Stimulated activated CD8-positive, alpha-beta memory T cell treated with anti-CD3 and anti-CD28 coated beads, Interleukin-2, amount 100 ng/mL, for 48 hours (primary cell): ENCODE measurements around the gene STOM.

Experiments used
- DNase-seq, 2 donors: peaks; one replicate each; pipeline ENCODE4 v3.0.0-alpha.2; 2020; ENCODE audit warnings: low read depth in 2 of 2

The STOM gene

DNA sequence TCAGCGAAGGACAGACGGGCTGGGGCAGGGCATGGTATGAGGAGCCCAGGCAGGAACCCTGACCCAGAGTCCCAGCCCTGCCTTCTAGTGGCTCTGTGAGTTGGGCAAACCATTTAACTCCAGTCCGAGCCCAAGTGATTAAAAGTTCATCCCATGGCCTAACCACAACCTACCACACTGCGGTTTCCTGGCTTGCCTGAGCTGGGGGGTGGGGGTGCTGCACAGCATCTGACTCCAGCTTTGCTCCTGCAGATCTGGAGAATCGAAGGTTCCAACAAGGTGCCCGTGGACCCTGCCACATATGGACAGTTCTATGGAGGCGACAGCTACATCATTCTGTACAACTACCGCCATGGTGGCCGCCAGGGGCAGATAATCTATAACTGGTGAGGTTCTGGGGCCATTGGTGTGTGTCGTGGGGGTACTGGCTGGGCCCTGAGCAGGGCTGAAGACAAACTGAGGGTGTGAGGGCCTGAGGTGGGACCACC lies 49.0 kb downstream of the STOM start:
- DNase-seq = no peak

DNA sequence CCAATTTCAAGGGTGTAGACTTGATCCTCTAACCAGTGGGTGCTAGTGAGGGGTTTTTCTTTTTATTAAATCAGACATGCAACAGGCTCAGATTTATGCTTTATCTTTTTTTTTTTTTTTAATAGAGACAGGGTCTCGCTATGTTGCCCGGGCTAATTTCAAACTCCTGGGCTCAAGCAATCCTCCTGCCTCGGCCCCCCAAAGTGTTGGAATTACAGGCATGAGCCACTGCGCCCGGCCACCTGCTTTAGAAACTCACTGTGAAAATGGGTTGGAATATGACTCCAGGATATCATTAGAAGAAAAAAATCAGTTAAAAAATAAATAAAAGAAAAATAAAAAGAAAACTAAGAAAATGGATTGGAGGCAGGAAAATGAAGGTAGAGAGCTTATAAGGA lies 50.7 kb downstream of the STOM start:
- no peak for DNase-seq

DNA sequence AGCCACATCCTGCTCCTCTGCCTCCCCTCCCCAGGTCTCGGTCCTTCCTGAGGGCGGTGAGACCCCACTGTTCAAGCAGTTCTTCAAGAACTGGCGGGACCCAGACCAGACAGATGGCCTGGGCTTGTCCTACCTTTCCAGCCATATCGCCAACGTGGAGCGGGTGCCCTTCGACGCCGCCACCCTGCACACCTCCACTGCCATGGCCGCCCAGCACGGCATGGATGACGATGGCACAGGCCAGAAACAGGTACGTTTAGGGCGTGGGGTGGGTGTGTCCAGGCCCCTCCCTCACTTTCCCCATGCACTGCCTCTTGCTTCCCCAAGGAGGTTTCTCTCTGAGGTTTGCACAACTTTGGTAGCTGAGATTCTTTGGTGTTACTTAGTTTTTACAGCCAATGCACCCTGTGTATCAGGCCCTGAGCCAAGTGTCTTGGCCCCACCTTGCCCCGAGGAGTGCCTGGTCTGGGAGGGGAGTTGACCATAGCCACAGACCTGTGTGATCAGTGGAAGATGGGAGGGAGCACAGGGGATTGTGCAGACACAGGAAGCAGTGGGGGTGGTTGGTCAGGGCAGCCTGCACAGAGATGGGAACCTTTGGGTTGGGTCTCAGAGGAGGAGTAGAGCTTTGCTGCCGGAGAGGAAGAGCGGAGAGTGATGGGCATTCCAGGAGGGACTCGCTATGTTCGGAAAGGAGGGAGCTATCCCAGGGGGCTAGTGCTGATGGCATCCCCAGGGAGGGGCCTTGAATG lies 51.2 kb downstream of the STOM start:
- DNase-seq = no peak

- DNase-seq = no peak
Measured at GRCh38 chr9:121317737-121318630, 52.1 kb downstream of the STOM start.

DNA sequence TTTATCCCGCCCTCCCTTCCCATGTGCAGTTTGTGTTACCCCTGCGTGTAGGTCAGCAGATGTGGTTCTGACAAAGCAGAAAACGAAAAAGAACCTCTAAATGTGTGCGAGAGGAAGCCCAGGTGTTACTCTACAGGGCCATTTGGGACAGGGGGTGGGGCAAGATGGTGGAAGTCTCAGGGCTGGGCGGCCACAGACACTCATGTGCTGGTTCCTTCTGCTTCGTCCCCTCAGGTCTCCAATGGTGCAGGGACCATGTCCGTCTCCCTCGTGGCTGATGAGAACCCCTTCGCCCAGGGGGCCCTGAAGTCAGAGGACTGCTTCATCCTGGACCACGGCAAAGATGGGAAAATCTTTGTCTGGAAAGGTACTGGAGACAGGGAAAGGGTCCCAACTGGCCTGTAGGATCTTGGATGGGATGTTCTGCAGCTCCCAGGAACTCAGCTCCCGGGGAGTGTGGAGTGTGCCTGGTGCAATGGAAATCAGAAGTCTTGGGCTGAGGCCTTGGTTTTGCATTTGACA lies 53.1 kb downstream of the STOM start:
- DNase-seq = no peak

DNA sequence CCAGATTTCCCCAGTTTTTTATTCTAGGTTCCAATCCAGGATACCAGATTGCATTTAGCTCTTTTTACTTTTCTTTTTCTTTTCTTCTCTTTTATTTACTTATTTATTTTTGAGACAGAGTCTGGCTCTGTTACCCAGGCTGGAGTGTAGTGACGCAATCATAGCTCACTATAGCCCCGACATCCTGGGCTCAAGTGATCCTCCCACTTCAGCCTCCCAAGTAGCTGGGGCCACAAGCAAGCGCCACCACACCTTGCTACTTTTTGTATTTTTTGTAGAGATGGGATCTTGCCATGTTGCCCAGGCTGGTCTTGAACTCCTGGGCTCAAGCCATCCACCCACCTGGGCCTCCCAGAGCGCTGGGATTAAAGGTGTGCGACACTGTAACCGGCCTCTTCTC lies 53.7 kb downstream of the STOM start:
- DNase-seq = no peak

DNA sequence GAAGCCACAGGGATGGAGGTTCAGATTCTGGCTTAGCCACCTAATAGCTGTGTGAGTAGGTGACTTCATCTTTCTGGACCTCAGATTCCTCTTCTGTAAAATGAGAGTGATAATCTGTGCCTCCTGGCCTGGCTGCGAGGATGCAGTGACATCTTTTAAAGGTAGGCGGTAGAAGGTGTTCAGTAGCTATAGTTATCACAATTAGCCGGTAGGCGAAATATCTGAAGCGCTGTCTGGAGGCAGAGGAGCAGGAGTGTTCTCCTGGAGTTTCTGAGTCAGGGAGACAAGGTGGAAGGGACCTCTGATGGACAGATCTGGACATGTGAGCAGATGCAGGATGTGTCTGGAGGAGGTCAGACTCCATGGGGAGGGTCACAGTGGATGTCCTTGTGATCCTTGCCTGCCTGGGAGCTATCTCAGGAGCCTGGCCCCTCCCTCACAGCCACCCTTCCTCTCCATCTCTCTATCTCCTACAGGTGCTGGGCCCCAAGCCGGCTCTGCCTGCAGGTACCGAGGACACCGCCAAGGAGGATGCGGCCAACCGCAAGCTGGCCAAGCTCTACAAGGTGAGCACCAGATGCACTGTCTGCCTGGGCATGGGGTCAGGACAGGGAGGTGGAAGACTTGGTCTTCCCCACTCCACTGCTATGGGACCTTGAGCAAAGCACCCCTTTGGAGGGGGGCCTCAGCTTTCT lies 56.4 kb downstream of the STOM start:
- no peak for DNase-seq

DNA sequence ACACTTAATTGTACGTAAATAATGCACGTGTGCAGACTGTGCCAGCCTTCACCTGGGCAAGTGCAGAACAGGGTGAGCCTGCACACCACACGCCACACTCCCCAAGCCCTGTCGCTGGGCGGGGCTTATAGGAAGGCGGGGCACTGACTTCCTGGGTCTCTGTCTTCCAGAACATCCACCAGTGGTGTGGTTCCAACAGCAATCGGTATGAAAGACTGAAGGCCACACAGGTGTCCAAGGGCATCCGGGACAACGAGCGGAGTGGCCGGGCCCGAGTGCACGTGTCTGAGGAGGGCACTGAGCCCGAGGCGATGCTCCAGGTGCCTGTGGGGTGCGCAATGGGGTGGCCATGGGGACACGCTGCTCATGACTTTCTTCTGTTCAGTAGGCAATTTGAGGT lies 57.9 kb downstream of the STOM start:
- no peak for DNase-seq

GRCh38 chr9:121310571-121310970 lies 59.5 kb downstream of the STOM start:
- DNase-seq = no peak

- no peak for DNase-seq
Measured at GRCh38 chr9:121309833-121310425, 60.1 kb downstream of the STOM start.

DNA sequence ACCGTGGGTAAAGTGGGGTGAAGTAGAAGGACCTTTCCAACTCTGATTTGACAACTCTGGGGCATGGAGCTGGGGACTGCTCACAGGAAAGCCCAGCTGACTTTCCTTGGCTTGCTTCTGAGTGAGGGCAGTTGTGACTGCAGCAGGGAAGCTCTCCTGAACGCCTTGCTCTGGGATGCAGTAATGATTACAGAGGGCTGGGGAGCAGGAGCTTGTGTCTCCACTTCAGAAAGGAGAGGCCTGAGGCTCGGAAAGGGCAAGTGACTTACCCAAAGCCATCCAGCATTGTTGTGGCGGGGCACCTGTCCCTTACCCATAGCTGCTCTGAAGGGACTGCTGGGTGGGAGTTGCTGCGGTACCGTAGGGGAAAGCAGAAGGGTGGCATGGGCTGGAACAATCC lies 60.9 kb downstream of the STOM start:
- no peak for DNase-seq

DNA sequence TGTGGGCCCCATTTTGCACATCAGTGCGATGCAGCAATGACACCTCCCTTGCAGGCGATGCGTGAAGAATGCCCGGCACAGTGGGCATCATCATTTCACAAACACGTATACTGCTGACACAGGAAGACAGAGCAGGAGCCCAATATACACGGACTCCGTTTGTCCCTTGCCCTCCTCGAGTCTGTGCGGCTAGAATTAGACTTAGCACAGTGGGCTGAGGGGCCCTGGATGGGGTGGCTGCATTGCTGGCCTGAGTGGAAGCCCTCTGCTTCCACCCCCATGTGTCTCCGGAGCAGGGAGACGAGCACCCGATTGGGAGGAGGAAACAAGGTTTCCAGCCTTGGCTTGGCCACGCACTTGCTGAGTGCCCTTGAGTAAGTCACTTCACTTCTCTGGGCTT lies 61.3 kb downstream of the STOM start:
- no peak for DNase-seq

DNA sequence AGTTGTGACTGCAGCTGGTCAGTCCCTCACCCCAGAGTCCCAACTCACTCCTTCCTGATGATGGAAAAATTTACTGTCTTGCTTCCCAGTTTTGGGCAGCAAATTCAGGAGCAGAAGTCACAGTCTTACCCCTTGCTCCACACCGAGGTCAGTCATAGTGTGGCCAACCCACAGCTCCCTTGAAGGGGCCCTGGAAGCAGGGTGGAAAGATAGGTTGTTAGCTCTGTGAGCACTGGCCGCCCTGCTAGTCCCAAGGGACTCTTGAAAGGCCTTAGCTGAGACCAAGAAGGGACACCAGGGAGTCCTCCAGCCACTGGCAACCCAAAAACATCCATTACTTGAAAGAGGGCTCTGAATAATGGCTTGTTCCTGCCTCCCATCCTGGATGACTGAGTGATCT lies 62.1 kb downstream of the STOM start:
- DNase-seq = no peak

DNA sequence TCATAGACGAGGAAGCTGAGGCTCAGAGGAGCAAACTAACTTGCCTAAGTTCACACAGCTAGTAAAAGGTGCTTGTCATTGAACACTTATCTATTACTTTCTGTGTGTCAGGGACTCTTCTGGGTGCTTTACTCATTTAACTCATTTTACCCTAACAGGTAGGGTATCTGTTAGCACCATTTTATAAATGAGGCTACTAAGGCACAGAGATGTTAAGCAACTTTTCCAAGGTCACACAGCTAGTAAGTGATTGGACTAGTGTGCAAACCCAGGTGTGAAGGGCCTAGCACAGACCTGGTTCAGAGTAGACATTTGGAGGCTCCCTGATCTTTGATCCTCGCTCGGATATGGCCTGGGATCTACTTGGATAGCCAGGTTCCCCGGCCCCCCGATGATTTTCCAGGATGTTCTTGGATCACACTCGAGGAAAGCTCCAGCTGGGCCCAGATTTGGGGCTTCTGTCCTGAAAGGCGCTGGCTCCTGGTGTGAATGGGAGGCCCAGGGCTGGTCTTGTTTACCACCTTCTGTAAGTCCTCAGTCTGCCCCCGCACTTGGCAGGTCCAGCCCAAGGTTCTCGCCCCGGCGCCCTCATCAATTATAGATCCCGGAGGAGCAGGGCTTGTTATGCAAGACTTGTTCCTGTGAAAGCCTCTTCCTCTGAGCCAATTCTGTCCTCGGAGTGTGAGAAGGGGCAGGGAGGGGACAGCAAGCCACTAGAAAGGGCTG lies 64.6 kb downstream of the STOM start:
- no peak for DNase-seq

DNA sequence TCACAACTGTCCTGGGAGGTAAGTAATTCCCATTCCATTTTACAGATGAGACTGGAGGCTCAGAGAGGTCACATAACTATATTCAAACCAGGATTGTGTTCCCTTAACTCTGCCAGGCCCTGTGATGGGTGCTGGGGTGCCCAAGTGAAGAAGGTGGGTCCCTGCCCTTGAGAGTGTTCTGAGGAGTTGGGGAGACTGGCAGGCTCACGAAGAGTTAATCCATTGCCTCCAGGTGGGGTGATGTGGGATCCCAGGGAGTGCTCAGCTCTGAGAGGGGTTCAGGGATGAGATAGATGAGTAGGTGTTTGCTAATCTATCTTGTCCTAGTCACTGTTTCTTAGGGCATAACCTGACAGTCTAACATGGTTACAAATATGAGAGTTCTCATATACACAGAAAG lies 65.3 kb downstream of the STOM start:
- DNase-seq = no peak

DNA sequence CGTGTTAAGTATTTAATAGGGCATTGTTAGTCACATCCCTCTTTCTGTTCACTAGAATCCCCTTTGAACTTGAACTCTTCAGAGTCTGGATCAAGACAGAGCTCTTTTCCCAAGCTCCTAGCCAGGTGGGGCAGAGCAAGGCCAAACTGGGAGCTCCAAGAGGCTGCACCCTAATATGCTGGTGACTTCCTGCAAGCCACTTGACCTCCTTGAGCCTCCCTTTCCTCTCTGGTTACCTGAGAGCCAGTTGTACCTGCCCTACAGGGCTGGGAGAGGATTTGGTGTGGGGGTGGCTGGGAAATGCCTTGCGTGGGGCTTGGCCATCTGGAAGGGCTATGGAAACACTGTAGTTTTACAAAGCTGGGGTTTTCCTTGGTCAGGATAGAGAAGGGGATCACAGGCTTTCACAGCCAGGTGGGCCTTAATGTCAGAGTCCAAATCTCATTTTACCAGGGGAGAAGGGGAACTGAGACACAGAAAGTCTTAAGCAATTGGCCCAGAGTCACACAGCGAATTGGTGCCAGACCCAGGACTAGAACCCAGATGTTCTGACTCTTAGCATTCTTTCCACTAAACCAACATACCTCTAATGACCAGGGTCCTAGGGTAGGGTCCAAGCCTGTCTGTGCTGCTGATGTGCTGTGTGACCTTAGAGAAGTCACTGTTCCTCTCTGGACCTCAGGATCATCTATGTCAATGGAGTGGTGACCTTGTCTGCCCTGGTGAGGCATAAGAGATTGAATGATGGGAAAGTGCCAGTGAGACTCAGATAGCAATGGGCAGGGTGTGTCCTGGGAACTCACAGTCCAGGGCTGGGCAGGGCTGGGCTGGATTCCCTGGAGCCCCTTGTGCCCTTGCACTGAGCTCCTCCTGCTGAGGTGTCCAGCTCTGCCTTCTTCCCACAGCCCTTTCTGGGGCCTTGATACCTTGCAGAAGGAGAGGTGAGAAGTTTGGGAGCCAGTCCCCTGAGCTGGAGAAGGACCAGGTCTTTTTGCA lies 66.3 kb downstream of the STOM start:
- no peak for DNase-seq

DNA sequence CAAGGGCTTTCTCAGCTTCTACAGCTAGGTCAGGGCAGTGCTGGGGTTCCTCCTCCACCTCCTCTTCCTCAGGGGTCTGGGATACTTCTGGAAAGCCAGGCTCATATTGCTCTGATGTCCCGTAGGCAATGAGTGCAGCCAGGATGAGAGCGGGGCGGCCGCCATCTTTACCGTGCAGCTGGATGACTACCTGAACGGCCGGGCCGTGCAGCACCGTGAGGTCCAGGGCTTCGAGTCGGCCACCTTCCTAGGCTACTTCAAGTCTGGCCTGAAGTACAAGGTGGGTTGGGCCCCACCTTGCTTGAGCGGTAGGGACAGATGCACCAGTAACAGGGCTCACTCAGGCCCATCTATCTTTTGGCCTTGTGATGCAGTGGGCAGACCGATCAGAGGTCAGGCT lies 67.3 kb downstream of the STOM start:
- no peak for DNase-seq

GRCh38 chr9:121302341-121302740 lies 67.7 kb downstream of the STOM start:
- DNase-seq = no peak

- no peak for DNase-seq
Measured at GRCh38 chr9:121301881-121302286, 68.2 kb downstream of the STOM start.
